K562 (cell line): Measurements from ENCODE around the gene EPHA2. TPM values are rescaled to one million over a fixed set of nuclear protein-coding genes. Genes with fewer than 3 reads are reported as not detected.

Source experiments
- ATAC-seq: fragments of 200-7000 bp; cut with Tn5 transposase; 3 replicates; pipeline ENCODE4 v1.9.1; 2020; ENCODE audit warnings: moderate library complexity
- BruUV-seq: library from RNA; stranded (reverse); fragments of 400-500 nt; replicated peaks from 2 replicates; lab custom pipeline; 2021; lab: Mats Ljungman, UMichigan
- CTCF ChIA-PET: fragments of 300-600 bp; formaldehyde crosslinking; extraction: SDS; loops from one replicate; lab custom pipeline; 2021; ENCODE audit warnings: low intra/inter-chr PET ratio; lab: Yijun Ruan, JAX
- POLR2A ChIA-PET: fragments of 300-600, 350-650 bp; sonication (Branson Sonifier 250); formaldehyde crosslinking; extraction: SDS; loops from one replicate; lab custom pipeline; 2021; ENCODE audit warnings: antibody characterized with exemption, inconsistent platforms; lab: Yijun Ruan, JAX
- DNase-seq, 4 experiments: peaks; one replicate each; pipeline versions ENCODE4 v3.0.0 to v3.0.0-alpha.2; 2011 to 2018; ENCODE audit warnings: low spot score in 3 of 4, mixed read lengths in 3 of 4; ENCODE audit errors: extremely low read depth in 1 of 4
- FAIRE-seq: peaks from 2 replicates; lab custom pipeline; 2011; peaks lifted over from hg19 to GRCh38; lab: Jason Lieb, UNC
- H2AFZ ChIP-seq: 2 replicates; pipeline ENCODE4 v1.6.0; 2011; ENCODE audit warnings: low read depth, low read length, control low read depth, inconsistent platforms
- H3K27ac ChIP-seq: fragments of 200-600 bp; 3 replicates; pipeline ENCODE4 v1.8.0; 2011; ENCODE audit warnings: low read depth, mild to moderate bottlenecking, control low read depth, inconsistent platforms, low read length, moderate library complexity, mixed read lengths; ENCODE audit errors: extremely low read depth
- H3K27me3 ChIP-seq, 2 experiments: fragments of 300-600 bp in 1 of 2; 2 replicates in 1 of 2; 3 replicates in 1 of 2; pipeline versions ENCODE4 v1.6.0 to v1.8.0; 2011; ENCODE audit warnings: inconsistent platforms in 2 of 2, low read length in 2 of 2, mild to moderate bottlenecking in 1 of 2, mixed read lengths in 1 of 2, moderate library complexity in 1 of 2; ENCODE audit not compliant: control insufficient read depth in 2 of 2, insufficient read depth in 2 of 2
- H3K36me3 ChIP-seq: fragments of 300-600 bp; 3 replicates; pipeline ENCODE4 v1.8.0; 2011; ENCODE audit warnings: mild to moderate bottlenecking, low read length, inconsistent platforms; ENCODE audit not compliant: control insufficient read depth, insufficient read depth
- H3K4me1 ChIP-seq, 2 experiments: fragments of 200-600 bp in 1 of 2; replicated peaks in 1 of 2; 2 replicates in 1 of 2; 3 replicates in 1 of 2; pipeline versions ENCODE4 v1.5.1 to v1.8.0; 2011; ENCODE audit warnings: inconsistent platforms in 2 of 2, low read length in 2 of 2, mild to moderate bottlenecking in 1 of 2, mixed read lengths in 1 of 2, moderate library complexity in 1 of 2; ENCODE audit not compliant: control insufficient read depth in 2 of 2, insufficient read depth in 2 of 2
- H3K4me2 ChIP-seq: 2 replicates; pipeline ENCODE4 v1.6.1; 2011; ENCODE audit warnings: low read length, control low read depth, inconsistent platforms, mixed read lengths; ENCODE audit not compliant: insufficient read depth
- H3K4me3 ChIP-seq: fragments of 200-600 bp; sonication (generic), shearing (Covaris generic); 2 replicates; pipeline ENCODE4 v1.5.1; 2016; ENCODE audit warnings: control low read depth, inconsistent platforms
- H3K79me2 ChIP-seq: fragments of 200-600 bp; 3 replicates; pipeline ENCODE4 v1.8.0; 2011; ENCODE audit warnings: low read length, inconsistent platforms; ENCODE audit not compliant: control insufficient read depth, insufficient read depth
- H3K9ac ChIP-seq, 2 experiments: 2 replicates each; pipeline versions ENCODE4 v1.6.0 to v1.6.1; 2011; ENCODE audit warnings: low read depth in 2 of 2, low read length in 2 of 2, control low read depth in 1 of 2, inconsistent platforms in 1 of 2, mild to moderate bottlenecking in 1 of 2, mixed read lengths in 1 of 2; ENCODE audit not compliant: insufficient read depth in 1 of 2
- H3K9me1 ChIP-seq: one replicate; pipeline ENCODE4 v1.6.0; 2011; ENCODE audit warnings: inconsistent platforms, mild to moderate bottlenecking, low read length, moderate library complexity; ENCODE audit not compliant: control insufficient read depth, insufficient read depth
- H3K9me3 ChIP-seq: replicated peaks from 2 replicates; pipeline ENCODE4 v1.5.1; 2011; ENCODE audit warnings: low read depth, low read length, inconsistent platforms; ENCODE audit not compliant: control insufficient read depth, insufficient read depth
- H4K20me1 ChIP-seq: replicated peaks from 2 replicates; pipeline ENCODE4 v1.6.1; 2011; ENCODE audit warnings: low read length, inconsistent platforms, mixed read lengths; ENCODE audit not compliant: control insufficient read depth, insufficient read depth
- JUND ChIP-seq, 2 experiments: IDR thresholded peaks; 2 replicates in 1 of 2; 3 replicates in 1 of 2; pipeline ENCODE4 v1.6.1; 2011; ENCODE audit warnings: borderline replicate concordance in 2 of 2, low read depth in 2 of 2, low read length in 2 of 2, improper control_type of control experiment in 1 of 2, missing biosample characterization in 1 of 2, missing genetic modification characterization in 1 of 2, missing genetic modification reagents in 1 of 2
- MTA1 ChIP-seq: fragments of 450-650 bp; IDR thresholded peaks from 2 replicates; pipeline ENCODE4 v1.6.1; 2017; ENCODE audit warnings: borderline replicate concordance
- ZMIZ1 ChIP-seq, 2 experiments: fragments of 150-350 bp in 1 of 2; IDR thresholded peaks; 2 replicates each; pipeline ENCODE4 v1.6.1; 2012 to 2016; ENCODE audit warnings: low read depth in 2 of 2, low read length in 2 of 2, mild to moderate bottlenecking in 1 of 2, moderate library complexity in 1 of 2
- WGBS: fragments of 100-300 bp; shearing (Covaris generic); methylation state at CpG from one replicate; pipeline ENCODE4 v1.1.6; 2016; ENCODE audit warnings: low coverage, mixed read lengths; ENCODE audit not compliant: insufficient coverage; ENCODE audit errors: missing lambda C conversion rate; 5-methylcytosine and 5-hydroxymethylcytosine counted together
- in situ Hi-C: fragments of 300-500 bp; cut with MboI; formaldehyde crosslinking; loops from 4 replicates; pipeline ENCODE4 v1.15.0; 2018; ENCODE audit warnings: inconsistent platforms, mixed read lengths
- intact Hi-C: fragments of 100-400 bp; cut with micrococcal nuclease; formaldehyde crosslinking; loops from 2 replicates; pipeline ENCODE4 v1.14.2; 2022
- polyA plus RNA-seq, 8 experiments: library from polyadenylated mRNA; depleted of rRNA in 4 of 8; stranded (reverse) in 5 of 8; unstranded in 3 of 8; fragments of >200 nt; fragmentation: Nextera tagmentation in 2 of 8; fragmentation: Illumina TruSeq in 1 of 8; extraction: Ambion mirVana in 2 of 8; extraction: Trizol in 1 of 8; gene quantifications; 2 replicates each; pipeline versions ENCODE4 v1.2.1 to v1.2.3, GENCODE V29; 2011 to 2014; ENCODE audit warnings: inconsistent platforms in 1 of 8, missing spikeins in 1 of 8
- total RNA-seq, 7 experiments: library from RNA; depleted of rRNA in 6 of 7; stranded (reverse); fragments of >200 nt in 6 of 7; fragmentation: Illumina TruSeq in 2 of 7; extraction: Trizol in 2 of 7; gene quantifications; 2 replicates each; pipeline versions ENCODE4 v1.2.1 to v1.2.3, GENCODE V29; 2011 to 2021; ENCODE audit warnings: low replicate concordance in 1 of 7

Gene EPHA2
- total and polyA plus RNA-seq, 9 of the 15 experiments (the other 6 are each of a cell fraction or from before 2014, with no cell fraction given): 0.04 to 0.40 (median 0.07) TPM; not detected in 4

- no peaks in the 10 kb centered on the region for H3K79me2 ChIP-seq
- intact Hi-C loops: loop anchor here (2.0 kb wide), 1 partner anchor 53 kb away; no protein-coding TSS in a partner anchor
- no peaks in the 10 kb centered on the region for H3K9me1 ChIP-seq
- FAIRE-seq (no peak), DNase-seq (no peak), ATAC-seq (no peak)
- H3K27me3 ChIP-seq: no peaks in the 10 kb centered on the region
- H3K27ac ChIP-seq: no peak overlapping the region
- H3K36me3 ChIP-seq: no peaks in the 10 kb centered on the region
- H2AFZ ChIP-seq: peak overlapping the region; percentile 18; the same call in 1 of the 2 replicates
- POLR2A ChIA-PET: interaction anchor here (0.7 kb wide), 1 partner anchor 113 kb away, joined by 3 read pairs; no protein-coding TSS in a partner anchor
- H3K4me3 ChIP-seq: no peak overlapping the region
- no peak overlapping the region for H3K4me2 ChIP-seq
- H4K20me1 ChIP-seq: no peaks in the 10 kb centered on the region
- no peaks in the 10 kb centered on the region for H3K9me3 ChIP-seq
- TF ChIP-seq ZMIZ1 (IDR thresholded peaks at IDR 0.05; ENCODE audit: low read depth in 2 of 2, low read length in 2 of 2) (no peak), MTA1 (no peak), JUND (IDR thresholded peaks at IDR 0.05; ENCODE audit: borderline replicate concordance, low read depth, low read length) (no peak), JUND (tag; IDR thresholded peaks at IDR 0.05; ENCODE audit: borderline replicate concordance, low read depth, low read length) (no peak)
- CTCF ChIA-PET: no interaction called here
- no TSS peak for BruUV-seq
- H3K9ac ChIP-seq: peak overlapping the region in 1 of 2 experiments; percentile 38; a peak in 2 of 4 replicates
- H3K4me1 ChIP-seq: peaks cover 12% of the 10 kb centered on the region in 2 experiments
- in situ Hi-C loops: loop anchor here (5.0 kb wide), 1 partner anchor 180 kb away; no protein-coding TSS in a partner anchor
- 30% methylated on average over 6 of the region's 6 CpGs for WGBS
Measured at GRCh38 chr1:16191916-16192546, 36.2 kb upstream of the EPHA2 start.
